Thoracic aorta (tissue), 2 donors: ENCODE measurements around the gene RILPL1. TPM values are rescaled to one million over a fixed set of nuclear protein-coding genes. Genes with fewer than 3 reads are reported as not detected.
A peak's percentile ranks its signal among the peaks of the same experiment; 100 is the strongest.
"Not testable (repeated sequence)": the region's sequence is repeated elsewhere in the genome, so short reads cannot be mapped to it uniquely, and the experiment has no call there.

Experiments used
- ATAC-seq: fragments of 150-250 bp; one replicate; pipeline ENCODE4 v1.8.0; 2017; ENCODE audit warnings: low read depth; ENCODE audit not compliant: insufficient number of reproducible peaks, low FRiP score
- DNase-seq: peaks from one replicate; pipeline ENCODE4 v3.0.0-alpha.2; 2020; ENCODE audit warnings: low spot score
- H3K27ac ChIP-seq, 2 donors: fragments of 200-600 bp; sonication (generic); 1 replicate in 1 of 2; 2 replicates in 1 of 2; pipeline ENCODE4 v1.5.1; 2016; ENCODE audit warnings: mild to moderate bottlenecking in 2 of 2, moderate library complexity in 2 of 2
- H3K27me3 ChIP-seq: fragments of 200-600 bp; sonication (generic); replicated peaks from 2 replicates; pipeline ENCODE4 v1.6.0; 2016; ENCODE audit warnings: mild to moderate bottlenecking; ENCODE audit not compliant: insufficient read depth
- H3K36me3 ChIP-seq: fragments of 200-600 bp; sonication (generic); one replicate; pipeline ENCODE4 v1.5.1; 2016
- H3K4me1 ChIP-seq, 2 donors: fragments of 200-600 bp; sonication (generic); 1 replicate in 1 of 2; 2 replicates in 1 of 2; pipeline versions ENCODE4 v1.5.1 to v1.6.0; 2016; ENCODE audit warnings: low read depth in 2 of 2, mild to moderate bottlenecking in 1 of 2; ENCODE audit not compliant: control insufficient read depth in 1 of 2
- H3K4me3 ChIP-seq: fragments of 200-600 bp; sonication (generic); 2 replicates; pipeline ENCODE4 v1.5.1; 2016; ENCODE audit warnings: mild to moderate bottlenecking
- H3K9me3 ChIP-seq: fragments of 200-600 bp; sonication (generic); 2 replicates; pipeline ENCODE4 v1.5.1; 2016
- CTCF ChIP-seq: fragments of 200-600 bp; sonication (generic); IDR thresholded peaks from one replicate; pipeline ENCODE4 v1.5.1; 2019; ENCODE audit warnings: antibody characterized with exemption
- total RNA-seq, 2 donors: library from RNA; depleted of rRNA; stranded (reverse); fragments of >200 nt; gene quantifications; one replicate each; pipeline versions ENCODE4 v1.1.0 to v1.2.3, GENCODE V29; 2016

Gene RILPL1
- total RNA-seq, 2 donors from 2014 or later = 29.0 to 49.7 TPM

- no peaks in the 10 kb centered on the region for H3K9me3 ChIP-seq
- ATAC-seq (no peak), DNase-seq (no peak)
- no peak for TF ChIP-seq CTCF
- no peak overlapping the region for H3K27ac ChIP-seq
- H3K4me3 ChIP-seq = no peak overlapping the region
- H3K27me3 ChIP-seq = no peaks in the 10 kb centered on the region
- peaks cover 24% of the 10 kb centered on the region for H3K36me3 ChIP-seq
- H3K4me1 ChIP-seq = peaks cover 19 to 41% of the 10 kb centered on the region in 2 donors
Measured at GRCh38 chr12:123471374-123472068, 62.0 kb downstream of the RILPL1 start.

GRCh38 chr12:123469978-123470377 lies 63.5 kb downstream of the RILPL1 start:
- Histone ChIP-seq H3K27me3 (no peaks in the 10 kb centered on the region), H3K9me3 (no peaks in the 10 kb centered on the region), H3K36me3 (peaks cover 23% of the 10 kb centered on the region), H3K4me3 (no peak overlapping the region), H3K4me1 (peaks cover 23 to 44% of the 10 kb centered on the region in 2 donors), H3K27ac (no peak overlapping the region)
- ATAC-seq = no peak
- TF ChIP-seq CTCF = no peak
- DNase-seq = no peak

- Histone ChIP-seq H3K27ac (no peak overlapping the region), H3K27me3 (no peaks in the 10 kb centered on the region), H3K9me3 (no peaks in the 10 kb centered on the region), H3K4me1 (peaks cover 16 to 32% of the 10 kb centered on the region in 2 donors), H3K4me3 (no peak overlapping the region), H3K36me3 (peaks cover 25% of the 10 kb centered on the region)
- DNase-seq (no peak), ATAC-seq (no peak)
- no peak for TF ChIP-seq CTCF
Measured at GRCh38 chr12:123468786-123469185, 64.7 kb downstream of the RILPL1 start.

DNA sequence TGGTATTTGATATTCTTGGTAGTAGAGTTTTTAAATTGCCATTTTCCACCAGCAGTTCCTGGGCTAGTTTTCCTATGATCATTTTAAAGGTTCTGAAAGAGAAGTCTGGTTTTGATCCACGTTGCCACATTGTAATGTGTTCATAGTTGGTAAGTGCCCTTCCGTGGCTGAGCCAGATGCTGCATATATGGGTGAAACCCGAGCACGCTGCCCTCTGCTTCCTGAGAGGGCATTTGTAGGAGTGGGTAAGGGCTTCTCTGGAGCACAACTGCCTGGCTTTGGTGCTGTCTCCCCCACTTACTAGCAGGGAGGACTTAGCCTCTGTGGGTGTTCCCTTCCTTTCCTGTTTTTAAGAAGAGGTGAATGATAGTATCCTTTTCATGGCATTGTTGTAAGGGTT lies 68.4 kb downstream of the RILPL1 start:
- peaks cover 16 to 31% of the 10 kb centered on the region in 2 donors for H3K4me1 ChIP-seq
- H3K27ac ChIP-seq = peak overlapping the region; percentile 15 to 66
- peaks cover 2% of the 10 kb centered on the region for H3K36me3 ChIP-seq
- no peaks in the 10 kb centered on the region for H3K27me3 ChIP-seq
- DNase-seq (no peak), ATAC-seq (no peak)
- TF ChIP-seq CTCF = no peak
- H3K4me3 ChIP-seq = no peak overlapping the region
- H3K9me3 ChIP-seq = no peaks in the 10 kb centered on the region

- H3K4me1 ChIP-seq = peaks cover 21 to 45% of the 10 kb centered on the region in 2 donors
Measured at GRCh38 chr12:123463174-123463573, 70.3 kb downstream of the RILPL1 start.

More at GRCh38 chr12:123463174-123463573, 70.3 kb downstream of the RILPL1 start:
- H3K27me3 ChIP-seq, ATAC-seq, H3K27ac ChIP-seq, DNase-seq, H3K4me3 ChIP-seq, H3K36me3 ChIP-seq, H3K9me3 ChIP-seq: not testable (repeated sequence)
